T-helper 2 cell treated with Interferon-gamma antibody and Interleukin-4, amounts not matched to agents 5 μg/mL and 100 μg/mL, for 36 hours (primary cell): ENCODE data around the gene APOL4.
A peak's percentile ranks its signal among the peaks of the same experiment; 100 is the strongest.
"Not testable (repeated sequence)": the region's sequence is repeated elsewhere in the genome, so short reads cannot be mapped to it uniquely, and the experiment has no call there.

ENCODE experiments used
- DNase-seq: peaks from one replicate; pipeline ENCODE4 v3.0.0; 2021; ENCODE audit warnings: low spot score
- H3K27ac Mint-ChIP-seq: one replicate; pipeline ENCODE4 v1.8.0; 2021; ENCODE audit warnings: mild to moderate bottlenecking, mixed read lengths
- H3K27me3 Mint-ChIP-seq: one replicate; pipeline ENCODE4 v1.8.0; 2021; ENCODE audit warnings: low read depth, mixed read lengths
- H3K36me3 Mint-ChIP-seq: one replicate; pipeline ENCODE4 v1.8.0; 2021; ENCODE audit warnings: low read depth, mixed read lengths
- H3K4me1 Mint-ChIP-seq: one replicate; pipeline ENCODE4 v1.8.0; 2021; ENCODE audit warnings: low read depth, mixed read lengths
- H3K4me3 Mint-ChIP-seq: one replicate; pipeline ENCODE4 v1.8.0; 2022; ENCODE audit warnings: mild to moderate bottlenecking, moderate library complexity, mixed read lengths
- H3K9me3 Mint-ChIP-seq: one replicate; pipeline ENCODE4 v1.8.0; 2021; ENCODE audit warnings: mixed read lengths

The APOL4 gene

DNA sequence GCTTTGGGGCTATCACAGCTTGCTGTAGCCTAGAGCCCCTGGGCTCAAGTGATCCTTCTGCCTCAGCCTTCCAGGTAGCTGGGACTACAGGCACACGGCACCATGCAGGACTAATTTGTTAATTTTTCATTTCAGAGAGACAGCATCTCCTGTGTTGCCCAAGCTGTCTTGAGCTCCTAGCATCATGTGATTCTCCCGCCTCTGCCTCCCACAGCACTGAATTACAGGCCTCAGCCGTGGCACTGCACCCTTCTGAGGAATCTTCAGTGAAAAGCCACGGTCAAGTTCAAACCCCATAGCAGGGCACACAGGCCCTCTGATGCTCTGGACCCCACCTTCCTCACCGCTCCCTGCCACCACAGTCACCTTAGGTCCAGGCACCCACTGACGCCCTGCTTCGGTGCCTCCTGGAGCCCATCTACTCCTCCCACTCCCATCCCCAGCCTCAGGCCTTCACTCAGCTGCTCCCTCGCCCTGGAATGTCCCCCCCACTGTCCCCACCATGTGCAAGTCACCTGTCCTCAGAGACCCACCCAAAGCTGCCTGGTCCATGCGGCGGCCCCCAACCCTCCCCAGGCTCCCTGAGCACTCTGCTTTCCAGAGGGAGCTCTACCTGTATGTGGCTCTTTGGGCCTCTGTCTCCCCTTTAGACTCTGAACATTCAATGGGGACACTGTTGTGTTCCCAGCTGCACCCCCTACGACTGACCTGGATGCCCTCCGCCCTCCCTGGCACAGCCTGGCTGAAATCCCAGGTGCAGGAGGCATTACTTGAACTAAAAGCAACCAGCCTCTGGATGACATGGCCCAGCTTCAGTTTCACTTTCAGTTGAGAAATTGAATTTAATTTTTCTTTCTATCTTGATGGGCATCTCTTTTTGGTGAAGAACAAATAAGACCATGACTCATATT lies 36.1 kb upstream of the APOL4 start:
- peak overlapping the region; percentile 93 for H3K4me3 Mint-ChIP-seq
- H3K27ac Mint-ChIP-seq = peak overlapping the region; percentile 90
- peaks cover 45% of the 10 kb centered on the region for H3K4me1 Mint-ChIP-seq
- H3K36me3 Mint-ChIP-seq = peaks cover 60% of the 10 kb centered on the region
- H3K9me3 Mint-ChIP-seq = peaks cover 11% of the 10 kb centered on the region
- DNase-seq = peak; percentile 19
- no peaks in the 10 kb centered on the region for H3K27me3 Mint-ChIP-seq

GRCh38 chr22:36236388-36237319 lies 35.0 kb upstream of the APOL4 start:
- H3K9me3 Mint-ChIP-seq = peaks cover 7% of the 10 kb centered on the region
- H3K4me3 Mint-ChIP-seq = peak overlapping the region; percentile 93
- peak overlapping the region; percentile 52 for H3K27ac Mint-ChIP-seq
- peaks cover 69% of the 10 kb centered on the region for H3K36me3 Mint-ChIP-seq
- DNase-seq = no peak
- H3K27me3 Mint-ChIP-seq = no peaks in the 10 kb centered on the region
- peaks cover 45% of the 10 kb centered on the region for H3K4me1 Mint-ChIP-seq

DNA sequence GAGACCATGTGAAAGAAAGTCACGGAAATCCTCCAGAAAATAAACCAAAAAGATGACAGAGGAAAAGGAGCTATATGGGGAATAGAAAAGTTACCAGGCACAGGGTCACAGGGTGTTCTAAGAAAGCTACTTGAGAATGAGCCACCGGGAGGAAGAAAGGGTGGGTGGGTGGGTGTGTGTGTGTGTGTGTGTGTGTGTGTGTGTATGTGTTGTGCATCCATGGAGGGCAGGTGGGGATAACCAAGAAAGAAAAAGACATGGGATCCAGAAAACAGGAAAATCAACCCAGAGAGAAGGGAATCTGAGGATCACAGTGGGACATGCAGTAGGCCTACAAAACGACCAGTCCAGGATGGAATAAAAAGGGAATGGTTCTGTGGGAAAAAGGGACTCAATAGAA lies 34.0 kb upstream of the APOL4 start:
- H3K27ac Mint-ChIP-seq = no peak overlapping the region
- peak overlapping the region; percentile 93 for H3K4me3 Mint-ChIP-seq
- H3K27me3 Mint-ChIP-seq = no peaks in the 10 kb centered on the region
- peaks cover 7% of the 10 kb centered on the region for H3K9me3 Mint-ChIP-seq
- peaks cover 79% of the 10 kb centered on the region for H3K36me3 Mint-ChIP-seq
- no peak for DNase-seq
- peaks cover 45% of the 10 kb centered on the region for H3K4me1 Mint-ChIP-seq

DNA sequence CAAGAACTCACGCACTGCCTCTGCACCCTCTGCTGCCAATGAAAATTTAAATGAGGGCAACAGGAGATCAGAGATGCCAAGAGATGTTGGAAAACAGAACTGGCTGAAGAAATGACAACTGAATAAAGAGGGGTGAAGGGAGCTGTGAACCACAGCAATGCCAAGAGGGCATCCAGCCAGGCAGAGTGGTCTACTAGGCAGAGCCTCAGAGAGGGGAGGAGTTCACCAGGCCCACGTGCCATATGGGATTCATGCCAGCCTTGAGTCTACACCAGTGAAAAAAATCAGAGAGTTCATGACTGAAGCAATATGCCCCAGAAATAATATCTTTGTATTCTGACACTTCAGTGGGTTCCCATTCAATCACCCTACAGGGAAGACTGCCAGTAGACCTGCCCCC lies 33.3 kb upstream of the APOL4 start:
- peaks cover 83% of the 10 kb centered on the region for H3K36me3 Mint-ChIP-seq
- H3K4me1 Mint-ChIP-seq = peaks cover 44% of the 10 kb centered on the region
- H3K27ac Mint-ChIP-seq = no peak overlapping the region
- no peak for DNase-seq
- H3K9me3 Mint-ChIP-seq = peaks cover 7% of the 10 kb centered on the region
- H3K27me3 Mint-ChIP-seq = no peaks in the 10 kb centered on the region
- peak overlapping the region; percentile 93 for H3K4me3 Mint-ChIP-seq

GRCh38 chr22:36234213-36234612 lies 32.6 kb upstream of the APOL4 start:
- Mint-ChIP-seq H3K27ac (no peak overlapping the region), H3K4me3 (no peak overlapping the region), H3K4me1 (peaks cover 38% of the 10 kb centered on the region), H3K36me3 (peaks cover 83% of the 10 kb centered on the region), H3K9me3 (peaks cover 7% of the 10 kb centered on the region), H3K27me3 (no peaks in the 10 kb centered on the region)
- DNase-seq = no peak

GRCh38 chr22:36233796-36234195 lies 32.2 kb upstream of the APOL4 start:
- peaks cover 7% of the 10 kb centered on the region for H3K9me3 Mint-ChIP-seq
- DNase-seq = no peak
- peaks cover 84% of the 10 kb centered on the region for H3K36me3 Mint-ChIP-seq
- peaks cover 38% of the 10 kb centered on the region for H3K4me1 Mint-ChIP-seq
- no peak overlapping the region for H3K27ac Mint-ChIP-seq
- no peaks in the 10 kb centered on the region for H3K27me3 Mint-ChIP-seq
- no peak overlapping the region for H3K4me3 Mint-ChIP-seq

GRCh38 chr22:36232715-36233401 lies 31.2 kb upstream of the APOL4 start:
- H3K9me3 Mint-ChIP-seq = peaks cover 7% of the 10 kb centered on the region
- no peak overlapping the region for H3K4me3 Mint-ChIP-seq
- no peak overlapping the region for H3K27ac Mint-ChIP-seq
- no peak for DNase-seq
- peaks cover 87% of the 10 kb centered on the region for H3K36me3 Mint-ChIP-seq
- H3K4me1 Mint-ChIP-seq = peaks cover 34% of the 10 kb centered on the region
- no peaks in the 10 kb centered on the region for H3K27me3 Mint-ChIP-seq

- Mint-ChIP-seq H3K4me1 (peaks cover 22% of the 10 kb centered on the region), H3K36me3 (peaks cover 83% of the 10 kb centered on the region)
- not testable (repeated sequence) for H3K27me3 Mint-ChIP-seq, H3K9me3 Mint-ChIP-seq, H3K27ac Mint-ChIP-seq, H3K4me3 Mint-ChIP-seq, DNase-seq
Measured at GRCh38 chr22:36231051-36231450, 29.4 kb upstream of the APOL4 start.

GRCh38 chr22:36229649-36230048 lies 28.0 kb upstream of the APOL4 start:
- H3K4me3 Mint-ChIP-seq, H3K9me3 Mint-ChIP-seq, H3K4me1 Mint-ChIP-seq, H3K27me3 Mint-ChIP-seq, H3K27ac Mint-ChIP-seq, DNase-seq: not testable (repeated sequence)
- H3K36me3 Mint-ChIP-seq = peaks cover 78% of the 10 kb centered on the region

DNA sequence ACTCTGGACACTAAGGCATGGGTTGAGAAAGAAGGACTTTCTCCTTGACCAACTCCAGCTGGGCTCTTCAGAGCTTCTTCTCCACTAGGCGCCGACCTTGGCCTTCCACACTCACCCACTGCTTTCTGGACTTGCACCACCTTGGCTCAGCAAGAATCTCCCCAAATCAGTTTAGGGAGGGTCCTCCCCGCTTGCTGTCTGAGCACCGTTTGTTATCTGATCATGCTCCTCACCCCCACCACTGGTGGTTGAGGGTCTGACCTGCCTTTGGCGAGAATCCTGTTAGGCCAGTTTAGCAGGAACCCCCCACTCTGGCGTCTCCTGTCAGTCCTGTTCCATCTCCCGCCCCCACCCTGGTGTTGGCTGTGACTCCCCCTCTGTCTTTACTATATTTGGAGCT lies 27.3 kb upstream of the APOL4 start:
- Mint-ChIP-seq H3K9me3 (no peaks in the 10 kb centered on the region), H3K36me3 (peaks cover 70% of the 10 kb centered on the region), H3K4me1 (peaks cover 3% of the 10 kb centered on the region), H3K4me3 (no peak overlapping the region), H3K27ac (no peak overlapping the region), H3K27me3 (no peaks in the 10 kb centered on the region)
- DNase-seq = no peak

DNA sequence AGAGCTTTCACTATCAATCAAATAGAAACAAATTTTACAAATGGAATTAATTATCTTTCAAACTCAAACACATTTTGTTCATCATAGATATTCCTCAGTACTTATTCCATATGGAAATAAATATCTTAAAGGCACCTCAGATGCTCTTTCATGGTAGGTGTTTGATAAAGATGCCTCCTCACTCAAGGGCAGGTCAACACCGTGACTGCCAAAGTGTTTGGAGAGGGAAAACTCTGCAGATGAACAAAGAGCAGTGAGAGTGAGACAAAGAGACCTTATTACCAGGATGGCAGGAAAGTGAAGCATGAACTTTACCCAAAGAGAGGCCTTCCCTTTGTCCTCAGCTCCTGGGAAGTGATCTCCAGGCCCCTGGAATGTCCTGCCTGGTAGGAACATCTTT lies 26.8 kb upstream of the APOL4 start:
- not testable (repeated sequence) for H3K4me1 Mint-ChIP-seq, H3K27ac Mint-ChIP-seq, H3K4me3 Mint-ChIP-seq, H3K9me3 Mint-ChIP-seq, DNase-seq, H3K27me3 Mint-ChIP-seq
- H3K36me3 Mint-ChIP-seq = peaks cover 66% of the 10 kb centered on the region

GRCh38 chr22:36227806-36228205 lies 26.2 kb upstream of the APOL4 start:
- H3K27ac Mint-ChIP-seq = no peak overlapping the region
- DNase-seq = no peak
- H3K4me3 Mint-ChIP-seq = no peak overlapping the region
- H3K4me1 Mint-ChIP-seq = no peaks in the 10 kb centered on the region
- no peaks in the 10 kb centered on the region for H3K27me3 Mint-ChIP-seq
- H3K9me3 Mint-ChIP-seq = no peaks in the 10 kb centered on the region
- H3K36me3 Mint-ChIP-seq = peaks cover 61% of the 10 kb centered on the region

- Mint-ChIP-seq H3K27ac (no peak overlapping the region), H3K27me3 (no peaks in the 10 kb centered on the region)
- no peak for DNase-seq
Measured at GRCh38 chr22:36227396-36227795, 25.8 kb upstream of the APOL4 start.

More at GRCh38 chr22:36227396-36227795, 25.8 kb upstream of the APOL4 start:
- Mint-ChIP-seq H3K9me3 (no peaks in the 10 kb centered on the region), H3K36me3 (peaks cover 59% of the 10 kb centered on the region), H3K4me1 (no peaks in the 10 kb centered on the region), H3K4me3 (no peak overlapping the region)
